OCI-LY3 (cell line): Measurements from ENCODE around the gene GPR3.

Experiments used
- EZH2phosphoT487 ChIP-seq: fragments of 200-600 bp; shearing (Covaris generic); IDR thresholded peaks from 2 replicates; pipeline ENCODE4 v1.6.1; 2018; ENCODE audit warnings: antibody characterized with exemption, mixed run types, low read depth
- TF ChIP-seq, protein P1 (sequence below): fragments of 200-600, 300-600 bp; sonication (generic); IDR thresholded peaks from 2 replicates; pipeline ENCODE4 v1.5.1; 2014; ENCODE audit warnings: antibody characterized with exemption, low read length, low read depth

DNA sequence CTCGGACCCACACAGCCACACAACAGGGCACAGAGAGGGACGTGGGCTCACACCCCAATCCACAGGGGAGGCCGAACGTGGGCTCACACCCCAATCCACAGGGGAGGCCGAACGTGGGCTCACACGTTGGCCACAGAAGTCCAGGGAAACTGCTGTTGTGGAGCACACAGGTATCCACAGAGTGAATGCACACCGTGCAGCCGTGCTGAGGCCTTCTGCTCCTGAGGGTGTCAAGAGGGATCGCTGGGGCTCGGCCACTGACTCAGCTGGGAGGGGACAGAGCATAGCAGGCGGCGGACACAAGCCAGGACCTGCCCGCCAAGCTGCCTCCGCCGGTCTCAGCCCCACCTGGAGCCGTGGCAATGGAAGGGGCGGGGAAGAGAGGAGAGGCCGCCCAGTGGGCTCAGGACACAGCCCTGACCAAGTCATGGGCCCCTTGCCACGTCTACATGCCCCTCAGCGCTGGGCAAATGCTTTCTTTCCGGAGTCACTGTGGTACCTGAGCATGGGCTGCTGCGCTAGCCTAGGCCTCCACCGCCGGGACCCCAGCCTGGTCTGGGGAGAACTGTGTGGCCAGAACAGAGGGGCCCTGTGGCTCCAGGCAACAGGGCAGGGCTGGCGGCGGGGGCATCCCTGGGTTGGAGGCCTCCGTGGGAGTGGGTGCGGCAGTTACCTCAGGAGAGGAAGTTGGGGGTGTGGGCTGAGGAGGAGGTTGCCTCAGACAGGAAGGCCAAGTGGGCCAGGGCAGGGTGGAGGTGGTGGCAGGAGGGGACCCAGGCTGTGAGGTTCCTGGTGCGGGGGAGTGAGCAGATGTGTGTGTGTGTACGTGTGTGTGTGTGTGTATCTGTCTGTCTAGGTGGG lies 49.4 kb upstream of the GPR3 start:
- TF ChIP-seq, protein P1, sequence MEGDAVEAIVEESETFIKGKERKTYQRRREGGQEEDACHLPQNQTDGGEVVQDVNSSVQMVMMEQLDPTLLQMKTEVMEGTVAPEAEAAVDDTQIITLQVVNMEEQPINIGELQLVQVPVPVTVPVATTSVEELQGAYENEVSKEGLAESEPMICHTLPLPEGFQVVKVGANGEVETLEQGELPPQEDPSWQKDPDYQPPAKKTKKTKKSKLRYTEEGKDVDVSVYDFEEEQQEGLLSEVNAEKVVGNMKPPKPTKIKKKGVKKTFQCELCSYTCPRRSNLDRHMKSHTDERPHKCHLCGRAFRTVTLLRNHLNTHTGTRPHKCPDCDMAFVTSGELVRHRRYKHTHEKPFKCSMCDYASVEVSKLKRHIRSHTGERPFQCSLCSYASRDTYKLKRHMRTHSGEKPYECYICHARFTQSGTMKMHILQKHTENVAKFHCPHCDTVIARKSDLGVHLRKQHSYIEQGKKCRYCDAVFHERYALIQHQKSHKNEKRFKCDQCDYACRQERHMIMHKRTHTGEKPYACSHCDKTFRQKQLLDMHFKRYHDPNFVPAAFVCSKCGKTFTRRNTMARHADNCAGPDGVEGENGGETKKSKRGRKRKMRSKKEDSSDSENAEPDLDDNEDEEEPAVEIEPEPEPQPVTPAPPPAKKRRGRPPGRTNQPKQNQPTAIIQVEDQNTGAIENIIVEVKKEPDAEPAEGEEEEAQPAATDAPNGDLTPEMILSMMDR = no peak
- no peak for TF ChIP-seq EZH2phosphoT487
